VCaP (cell line): ENCODE data around the gene TLE6.

Experiments used
- H3K27ac ChIP-seq: fragments of 450-650 bp; 2 replicates; pipeline ENCODE4 v1.5.1; 2017
- TF ChIP-seq, protein P1 (sequence below): fragments of 450-650 bp; conservative IDR thresholded peaks from 2 replicates; pipeline ENCODE4 v1.5.1; 2017; ENCODE audit warnings: mild to moderate bottlenecking, moderate library complexity

TLE6 gene

DNA sequence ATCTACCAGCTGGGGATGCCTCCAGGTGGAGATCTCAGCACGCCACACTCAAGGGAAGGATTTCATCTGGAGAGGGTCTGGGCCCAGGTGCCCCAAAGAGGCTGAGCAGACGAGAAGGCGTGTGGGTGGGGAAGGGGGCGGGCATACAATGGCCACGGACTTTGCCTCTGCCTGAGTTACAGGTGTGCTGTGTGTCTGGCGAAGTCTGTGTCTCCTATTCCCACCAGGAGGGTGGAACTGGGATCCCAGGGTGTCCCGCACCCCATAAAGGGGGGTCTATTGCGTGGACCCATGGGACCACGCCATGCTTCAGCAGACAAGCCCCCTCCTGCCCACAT lies 48.2 kb downstream of the TLE6 start:
- TF ChIP-seq, protein P1, sequence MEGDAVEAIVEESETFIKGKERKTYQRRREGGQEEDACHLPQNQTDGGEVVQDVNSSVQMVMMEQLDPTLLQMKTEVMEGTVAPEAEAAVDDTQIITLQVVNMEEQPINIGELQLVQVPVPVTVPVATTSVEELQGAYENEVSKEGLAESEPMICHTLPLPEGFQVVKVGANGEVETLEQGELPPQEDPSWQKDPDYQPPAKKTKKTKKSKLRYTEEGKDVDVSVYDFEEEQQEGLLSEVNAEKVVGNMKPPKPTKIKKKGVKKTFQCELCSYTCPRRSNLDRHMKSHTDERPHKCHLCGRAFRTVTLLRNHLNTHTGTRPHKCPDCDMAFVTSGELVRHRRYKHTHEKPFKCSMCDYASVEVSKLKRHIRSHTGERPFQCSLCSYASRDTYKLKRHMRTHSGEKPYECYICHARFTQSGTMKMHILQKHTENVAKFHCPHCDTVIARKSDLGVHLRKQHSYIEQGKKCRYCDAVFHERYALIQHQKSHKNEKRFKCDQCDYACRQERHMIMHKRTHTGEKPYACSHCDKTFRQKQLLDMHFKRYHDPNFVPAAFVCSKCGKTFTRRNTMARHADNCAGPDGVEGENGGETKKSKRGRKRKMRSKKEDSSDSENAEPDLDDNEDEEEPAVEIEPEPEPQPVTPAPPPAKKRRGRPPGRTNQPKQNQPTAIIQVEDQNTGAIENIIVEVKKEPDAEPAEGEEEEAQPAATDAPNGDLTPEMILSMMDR: no peak
- no peak overlapping the region for H3K27ac ChIP-seq

DNA sequence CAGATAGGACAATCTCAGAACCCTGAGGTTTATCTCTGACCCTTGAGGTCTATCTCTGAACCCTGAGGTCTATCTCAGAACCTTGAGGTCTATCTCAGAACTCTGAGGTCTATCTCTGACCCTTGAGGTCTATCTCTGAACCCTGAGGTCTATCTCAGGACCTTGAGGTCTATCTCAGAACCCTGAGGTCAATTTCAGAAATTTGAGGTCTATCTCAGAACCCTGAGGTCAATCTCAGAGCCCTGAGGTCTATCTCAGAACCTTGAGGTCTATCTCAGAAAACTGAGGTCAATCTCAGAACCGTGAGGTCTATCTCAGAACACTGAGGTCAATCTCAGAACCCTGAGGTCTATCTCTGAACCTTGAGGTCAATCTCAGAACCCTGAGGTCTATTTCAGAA lies 49.4 kb downstream of the TLE6 start:
- TF ChIP-seq, protein P1: no peak
- no peak overlapping the region for H3K27ac ChIP-seq

DNA sequence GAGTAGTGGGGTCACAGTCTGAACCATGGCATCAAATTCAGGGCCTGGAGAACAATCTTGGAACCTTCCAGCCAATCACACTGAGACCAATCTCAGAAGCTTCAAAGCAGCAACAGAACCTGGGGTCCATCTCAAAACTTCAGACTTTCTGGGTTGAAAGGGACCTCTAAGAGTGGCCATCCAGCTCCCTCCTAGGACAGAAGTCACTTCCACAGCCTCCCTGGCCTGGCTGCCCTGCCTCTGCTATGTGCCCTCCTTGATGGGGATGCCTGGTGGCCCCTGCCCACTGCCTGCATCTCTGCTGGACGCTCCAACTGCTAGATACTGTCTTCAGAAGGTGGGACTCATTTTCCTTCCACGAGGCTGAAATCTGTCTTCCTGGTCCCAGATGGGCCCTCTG lies 49.9 kb downstream of the TLE6 start:
- TF ChIP-seq, protein P1: no peak
- no peak overlapping the region for H3K27ac ChIP-seq

DNA sequence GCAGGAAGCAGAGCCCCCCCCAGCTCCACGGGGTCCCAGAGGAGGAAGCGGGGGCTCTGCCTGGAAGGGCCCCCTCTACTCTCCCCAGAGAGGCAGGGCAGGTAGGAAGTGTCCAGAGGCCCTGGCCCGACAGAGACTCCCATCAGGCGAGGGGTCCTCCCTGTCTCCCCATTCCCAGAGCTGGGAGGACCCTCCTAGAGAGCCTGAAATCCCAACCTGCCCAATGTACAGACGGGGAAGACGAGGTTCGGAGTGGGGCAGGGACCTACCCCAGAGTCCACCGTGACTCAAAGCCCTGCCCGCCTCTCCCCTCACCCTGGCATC lies 50.6 kb downstream of the TLE6 start:
- H3K27ac ChIP-seq: no peak overlapping the region
- TF ChIP-seq, protein P1: no peak

DNA sequence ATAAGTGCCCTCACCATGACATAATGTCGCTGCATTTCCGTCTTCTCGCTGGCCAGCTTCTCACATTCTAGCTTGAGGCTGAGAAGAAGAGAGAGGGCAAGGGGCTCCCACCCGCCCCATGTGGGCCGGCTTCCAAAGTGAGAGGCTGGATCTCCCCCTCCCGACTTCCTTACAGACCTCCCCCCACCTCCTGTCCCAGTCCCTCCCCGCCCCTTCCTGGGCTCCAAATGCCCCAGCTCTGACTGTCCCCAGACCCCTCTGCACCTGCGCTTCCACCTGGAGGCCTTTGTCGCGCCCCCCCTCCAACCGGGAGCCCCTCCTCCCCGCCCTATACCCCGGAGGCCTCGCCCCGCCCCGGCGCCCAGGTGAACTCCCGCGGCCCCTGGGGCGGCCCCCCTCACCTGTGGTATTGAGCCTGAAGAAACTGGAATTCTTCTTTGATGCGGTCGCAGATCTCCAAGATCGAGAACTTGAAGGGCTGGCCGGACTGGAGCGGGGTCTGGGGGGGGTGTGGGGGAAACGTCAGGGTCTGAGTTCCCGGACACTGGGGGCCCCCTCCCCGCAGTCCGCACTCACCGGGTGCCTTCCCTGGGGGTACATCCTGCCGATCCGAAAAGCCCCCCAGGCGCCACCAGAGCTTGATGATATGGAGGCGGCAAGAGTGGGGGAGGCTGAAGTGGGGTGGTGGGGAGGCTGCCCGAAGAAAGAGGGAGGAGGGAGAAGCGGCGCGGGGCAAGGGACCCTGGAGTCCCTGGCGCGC lies 51.1 kb downstream of the TLE6 start:
- TF ChIP-seq, protein P1: no peak
- peak overlapping the region; percentile 41; the same call in 1 of the 2 replicates for H3K27ac ChIP-seq

DNA sequence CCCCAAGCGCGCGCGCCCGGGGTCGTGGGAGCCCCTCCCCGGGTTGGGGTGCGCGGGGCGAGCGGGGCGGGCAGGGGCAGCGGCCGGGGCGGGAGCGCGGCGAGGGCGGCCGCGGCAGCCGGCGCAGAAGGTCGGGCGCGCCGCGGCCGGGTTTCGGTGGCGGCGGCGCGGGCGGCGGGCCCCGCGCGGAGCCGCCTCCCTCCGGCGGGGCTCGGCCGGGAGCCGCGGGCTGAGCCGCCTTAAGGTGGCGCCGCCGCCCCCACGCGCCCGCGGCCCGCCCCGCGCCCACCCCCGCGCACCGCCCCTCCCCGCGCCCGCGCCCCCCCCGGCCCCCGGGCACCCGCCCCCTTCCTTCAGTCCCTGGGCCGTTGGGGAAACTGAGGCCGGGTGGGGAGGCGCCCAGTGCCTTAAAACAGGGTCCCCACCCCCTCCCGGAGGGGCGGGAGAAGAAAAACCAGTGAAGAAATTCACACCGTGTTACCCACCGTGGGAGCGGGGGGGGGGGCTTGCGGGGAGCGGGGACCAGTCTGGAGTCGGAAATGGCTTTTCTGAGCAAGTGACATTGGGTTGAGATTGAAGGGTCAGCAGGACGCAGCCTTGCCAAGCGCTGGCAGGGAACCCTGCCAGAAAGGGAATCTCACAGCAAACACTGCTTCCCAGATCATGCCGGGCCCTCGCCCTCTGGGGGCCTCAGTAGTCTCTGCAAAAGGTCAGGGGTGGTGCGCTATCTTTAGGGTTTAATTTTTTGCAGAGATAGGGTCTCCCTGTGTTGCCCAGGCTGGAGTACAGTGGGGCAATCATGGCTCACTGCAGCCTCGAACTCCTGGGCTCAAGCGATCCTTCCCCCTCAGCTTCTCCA lies 51.9 kb downstream of the TLE6 start, which contains the start of gene TLE2:
TLE2 (minus strand) TSS at position 216 of the 859 bp plus-strand sequence. CDS start 376 bp downstream, outside the sequence.
- TF ChIP-seq, protein P1: no peak
- peak within 1 kb of the TSS; percentile 41; the same call in 1 of the 2 replicates for H3K27ac ChIP-seq

DNA sequence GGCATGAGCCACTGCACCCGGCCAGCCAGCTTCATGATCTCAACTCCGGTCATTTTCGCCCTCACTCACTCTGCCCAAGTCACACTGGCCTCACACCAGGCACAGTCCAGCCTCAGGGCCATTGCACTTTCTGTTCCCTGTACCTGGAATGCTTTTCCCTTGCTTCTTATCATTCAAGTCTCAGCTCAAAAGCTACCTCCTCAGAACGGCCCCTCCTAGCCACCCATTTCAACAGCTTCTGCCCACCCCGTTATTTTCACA lies 54.2 kb downstream of the TLE6 start:
- H3K27ac ChIP-seq: no peak overlapping the region
- TF ChIP-seq, protein P1: no peak
